ENCODE measurements around the gene TTLL10.

TTLL10 gene

DNA sequence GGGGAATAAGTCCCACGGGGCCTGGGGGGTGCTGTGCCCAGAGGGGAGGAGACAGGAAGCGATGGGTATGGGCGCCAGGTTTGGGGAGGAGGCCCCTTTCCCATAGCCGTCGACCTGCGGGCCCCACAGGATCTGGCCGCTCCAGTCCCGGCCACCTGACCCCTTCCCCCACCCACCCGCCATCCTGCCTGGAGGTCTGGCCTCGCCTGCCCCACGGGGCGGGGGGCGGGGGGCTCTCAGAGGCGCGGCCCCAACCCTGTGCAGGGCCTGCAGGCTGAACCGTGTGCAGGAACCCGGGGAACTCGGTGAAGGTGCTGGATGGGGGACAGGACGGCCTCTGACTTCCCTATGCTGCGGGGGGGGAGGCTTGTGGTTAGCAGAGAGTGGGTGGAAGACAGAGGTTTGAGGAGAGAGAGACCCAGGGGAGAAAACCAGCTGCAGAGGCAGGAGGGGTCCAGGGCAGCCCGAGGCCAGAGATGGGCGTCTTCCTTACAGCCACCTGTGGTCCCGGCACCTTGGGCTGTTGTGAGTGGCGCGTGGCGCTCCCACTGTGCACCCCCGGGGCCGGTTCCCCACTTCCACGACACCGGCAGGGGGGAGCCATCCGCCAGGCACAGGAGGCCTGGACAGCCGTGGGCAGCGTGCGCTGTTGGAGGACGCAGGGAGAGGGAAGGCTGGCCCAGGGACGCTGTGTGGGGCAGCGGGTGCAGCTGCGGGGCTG lies 35.2 kb downstream of the TTLL10 start:
- DNase-seq: no peak

DNA sequence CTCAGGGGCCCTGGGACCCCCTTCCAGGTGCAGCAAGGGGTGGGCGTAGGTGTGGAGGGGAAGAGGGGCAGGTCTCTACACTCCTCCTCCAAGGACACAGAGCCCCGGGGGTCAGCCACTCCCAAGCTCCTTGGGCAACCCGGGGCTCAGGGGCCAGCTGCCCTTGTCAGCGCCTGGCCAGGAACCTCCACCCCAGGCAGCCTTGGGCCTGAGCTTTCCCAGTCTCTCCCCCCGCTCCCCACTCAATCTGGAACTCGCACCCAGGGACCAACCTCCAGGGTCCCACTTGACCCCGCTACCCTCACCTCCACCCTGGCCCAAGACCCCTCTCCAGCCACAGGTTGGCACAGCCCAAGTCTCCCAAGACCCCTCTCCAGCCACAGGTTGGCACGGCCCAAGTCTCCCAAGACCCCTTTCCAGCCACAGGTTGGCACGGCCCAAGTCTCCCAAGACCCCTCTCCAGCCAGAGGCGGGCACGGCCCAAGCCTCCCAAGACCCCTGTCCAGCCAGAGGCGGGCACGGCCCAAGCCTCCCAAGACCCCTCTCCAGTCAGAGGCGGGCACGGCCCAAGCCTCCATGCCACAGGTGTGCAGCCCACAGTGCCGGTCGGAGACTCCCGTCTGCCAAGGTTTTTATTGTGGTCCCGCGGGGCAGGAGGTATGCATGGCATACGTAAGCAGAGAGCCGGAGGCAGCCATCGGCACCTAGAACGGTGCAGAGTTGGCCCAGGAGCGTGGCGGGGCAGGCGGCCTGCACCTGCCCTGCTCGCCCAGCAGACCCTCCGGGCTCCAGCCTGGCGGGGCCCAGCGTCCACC lies 37.3 kb downstream of the TTLL10 start:
- no peak for DNase-seq

DNA sequence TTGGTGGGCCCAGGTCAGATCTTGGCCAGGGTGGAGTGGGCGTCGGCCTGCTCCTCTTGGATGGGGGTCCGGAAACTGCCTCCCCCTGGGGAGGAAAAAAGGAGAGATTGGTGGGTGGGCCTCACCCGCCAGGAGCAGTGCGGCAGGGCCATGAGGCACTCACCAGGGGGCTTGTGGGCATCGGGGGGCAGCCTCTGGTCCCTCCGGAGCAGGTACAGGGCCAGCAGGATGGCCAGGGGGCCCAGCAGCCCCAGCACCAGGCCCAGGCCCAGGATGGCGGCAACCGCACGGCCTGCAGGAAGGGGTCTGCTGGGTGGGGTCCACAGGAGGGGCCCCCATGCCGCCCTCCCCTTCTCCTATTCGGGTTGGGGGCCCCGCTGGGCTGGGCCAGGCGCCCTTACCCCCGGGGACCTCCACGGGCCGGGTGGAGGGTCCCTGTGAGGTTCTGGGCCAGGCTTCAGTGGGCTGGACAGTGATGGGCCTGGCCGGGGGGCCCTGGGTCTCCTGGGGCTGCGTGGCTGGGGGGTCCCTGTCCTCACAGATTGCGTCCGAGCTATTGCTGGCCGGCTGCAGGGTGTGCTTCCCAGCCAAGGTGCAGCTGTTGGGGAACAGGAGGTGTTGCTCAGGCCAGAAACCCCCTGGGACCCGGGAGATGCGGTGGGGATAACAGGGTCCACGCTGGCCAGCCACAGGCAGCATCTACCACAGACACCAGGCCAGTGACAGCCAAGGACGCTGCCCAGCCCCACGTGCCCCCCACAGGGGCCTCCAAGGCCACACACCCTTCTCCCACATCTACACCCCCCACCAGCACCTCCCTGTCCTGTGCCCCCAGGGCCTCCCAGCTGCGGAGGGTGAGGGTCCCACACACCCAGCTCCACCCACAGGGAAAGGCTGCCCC lies 38.1 kb downstream of the TTLL10 start:
- DNase-seq: no peak

DNA sequence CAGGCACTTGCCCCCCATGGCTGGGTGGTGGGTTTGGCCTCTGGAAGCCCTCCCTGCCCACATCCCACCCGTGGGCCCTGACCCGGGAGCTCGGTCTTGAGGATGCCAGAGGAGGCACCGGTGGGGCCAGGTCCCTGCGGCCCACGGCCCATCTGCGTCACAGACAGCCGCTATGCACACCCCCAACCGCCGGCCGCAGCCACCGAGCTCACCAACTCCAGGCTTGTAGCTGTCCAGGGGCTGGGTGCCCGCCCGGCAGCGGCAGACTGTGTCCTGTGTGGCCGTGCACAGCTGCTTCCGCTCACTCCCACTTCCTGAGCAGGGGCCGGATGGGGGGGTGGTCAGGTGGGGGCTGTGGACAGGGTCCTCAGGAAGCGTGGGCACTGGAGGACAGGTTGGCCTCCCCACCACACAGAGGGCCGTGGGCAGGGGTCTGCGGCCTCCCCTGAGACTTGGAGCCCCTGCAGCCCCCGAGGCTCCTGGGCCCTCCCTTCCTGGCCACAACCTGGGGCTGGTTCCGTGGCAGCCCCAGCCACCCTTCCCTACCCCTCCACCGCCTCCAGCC lies 39.2 kb downstream of the TTLL10 start:
- no peak for DNase-seq

DNA sequence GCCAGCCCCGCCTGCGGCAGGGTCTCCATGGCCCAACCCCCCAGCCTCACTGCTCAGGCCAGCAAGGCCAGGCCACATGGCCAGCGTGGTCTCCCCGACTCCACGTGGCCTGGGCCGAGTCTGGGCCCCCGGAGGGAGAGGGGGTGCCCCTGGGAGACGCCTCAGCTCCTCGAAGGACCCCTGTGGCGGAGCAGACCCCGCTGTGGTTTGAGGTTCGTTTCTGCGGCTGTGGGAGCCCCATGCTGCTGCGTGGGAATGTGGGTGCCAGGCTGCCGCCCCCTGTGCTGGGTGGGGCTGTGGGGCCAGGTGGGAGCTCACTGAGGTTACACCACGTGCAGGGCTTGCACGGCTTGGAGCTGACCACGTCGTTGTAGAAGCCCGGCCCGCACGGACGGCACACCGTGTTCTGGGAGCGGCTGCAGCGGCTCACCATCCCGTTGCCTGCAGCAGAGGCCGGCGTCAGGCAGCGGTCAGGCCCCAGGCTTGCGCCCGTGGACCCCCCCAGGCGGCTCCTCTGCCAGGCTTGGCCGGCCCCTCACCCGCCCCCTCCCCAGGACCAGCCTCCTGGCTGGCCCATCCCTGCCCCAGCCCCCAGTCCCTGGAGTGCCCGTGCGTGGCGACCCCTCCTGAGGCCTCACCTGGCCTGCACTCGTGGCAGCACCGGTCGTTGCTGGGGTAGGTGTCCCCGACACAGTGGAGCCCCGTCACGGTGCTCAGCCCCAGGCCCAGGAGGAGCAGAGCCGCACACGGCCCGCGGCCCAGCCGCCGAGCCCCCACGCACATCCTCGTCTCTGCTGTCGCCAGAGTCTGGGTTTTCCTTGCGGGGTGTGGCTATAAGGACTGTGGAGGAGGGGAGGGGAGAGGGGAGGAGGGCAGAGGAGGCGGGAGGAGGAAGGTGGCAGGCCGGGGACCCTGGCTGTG lies 39.9 kb downstream of the TTLL10 start, which contains the start of gene TNFRSF4:
Gene TNFRSF4, minus strand, starts transcription at position 809 of the 921 bp plus-strand sequence. Its CDS starts 26 bp downstream, at position 783.
- no peak for DNase-seq

DNA sequence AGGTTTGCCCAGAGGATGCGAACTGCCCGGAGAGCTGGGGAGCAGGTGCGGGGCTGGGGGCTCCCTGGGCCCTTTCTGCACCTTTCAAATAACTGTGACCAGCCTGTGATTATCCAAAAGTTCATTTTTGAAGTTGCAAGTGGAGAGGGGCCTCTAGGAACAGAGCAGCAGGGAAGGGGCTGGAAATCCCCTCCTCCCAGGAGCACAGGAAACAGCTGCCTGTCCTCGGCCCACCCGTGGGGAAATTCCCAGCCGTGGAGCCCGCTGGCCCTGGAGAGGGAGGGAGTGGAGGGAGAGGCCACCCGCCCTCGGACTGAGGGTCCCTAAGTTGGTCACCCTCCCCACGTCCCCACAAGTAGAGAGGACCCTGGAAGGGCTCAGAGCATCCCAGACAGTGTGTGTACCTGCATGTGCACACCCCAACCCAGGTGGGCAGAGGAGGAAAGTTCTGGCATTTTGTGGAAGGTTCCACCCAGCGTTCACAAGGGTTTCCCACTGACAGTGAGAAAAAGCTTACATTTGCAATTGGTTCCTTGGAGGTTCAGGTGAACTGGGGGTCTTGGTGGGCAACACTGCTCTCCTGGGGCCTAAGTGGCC lies 41.5 kb downstream of the TTLL10 start:
- no peak for DNase-seq

DNA sequence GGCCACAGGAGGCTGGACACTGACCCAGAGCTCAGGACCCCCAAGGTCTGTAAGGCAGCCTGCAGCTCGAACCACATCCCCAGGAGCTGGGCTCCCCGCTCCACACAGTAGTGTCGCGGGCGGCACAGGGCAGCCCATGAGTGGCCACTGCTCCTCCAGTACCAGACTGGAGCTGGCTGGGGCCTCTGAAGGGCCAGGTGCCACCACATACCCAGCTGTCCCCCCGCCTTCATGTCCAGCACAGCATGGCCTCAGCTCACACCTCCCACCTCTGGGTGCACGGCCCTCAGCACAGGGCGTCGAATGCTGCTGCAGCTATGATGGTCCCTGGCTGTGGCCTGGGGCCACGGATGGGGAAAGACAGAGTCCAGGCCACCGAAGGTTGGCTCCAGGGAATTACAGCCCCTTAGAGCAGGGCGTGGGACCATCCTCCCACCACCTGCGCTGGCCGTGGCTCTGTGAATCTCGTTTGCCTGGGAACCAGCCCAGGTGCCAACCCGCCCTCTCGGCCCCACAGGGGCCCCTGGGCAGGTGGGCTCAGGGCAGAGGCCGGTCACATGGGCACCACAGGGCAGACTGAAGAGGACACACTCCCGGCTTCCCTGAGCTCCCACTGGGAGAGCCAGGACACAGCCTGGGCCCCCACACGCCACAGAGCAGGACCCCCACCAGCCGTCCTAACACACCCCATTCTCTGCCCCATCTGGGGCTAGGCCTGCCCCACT lies 42.4 kb downstream of the TTLL10 start:
- DNase-seq: no peak

DNA sequence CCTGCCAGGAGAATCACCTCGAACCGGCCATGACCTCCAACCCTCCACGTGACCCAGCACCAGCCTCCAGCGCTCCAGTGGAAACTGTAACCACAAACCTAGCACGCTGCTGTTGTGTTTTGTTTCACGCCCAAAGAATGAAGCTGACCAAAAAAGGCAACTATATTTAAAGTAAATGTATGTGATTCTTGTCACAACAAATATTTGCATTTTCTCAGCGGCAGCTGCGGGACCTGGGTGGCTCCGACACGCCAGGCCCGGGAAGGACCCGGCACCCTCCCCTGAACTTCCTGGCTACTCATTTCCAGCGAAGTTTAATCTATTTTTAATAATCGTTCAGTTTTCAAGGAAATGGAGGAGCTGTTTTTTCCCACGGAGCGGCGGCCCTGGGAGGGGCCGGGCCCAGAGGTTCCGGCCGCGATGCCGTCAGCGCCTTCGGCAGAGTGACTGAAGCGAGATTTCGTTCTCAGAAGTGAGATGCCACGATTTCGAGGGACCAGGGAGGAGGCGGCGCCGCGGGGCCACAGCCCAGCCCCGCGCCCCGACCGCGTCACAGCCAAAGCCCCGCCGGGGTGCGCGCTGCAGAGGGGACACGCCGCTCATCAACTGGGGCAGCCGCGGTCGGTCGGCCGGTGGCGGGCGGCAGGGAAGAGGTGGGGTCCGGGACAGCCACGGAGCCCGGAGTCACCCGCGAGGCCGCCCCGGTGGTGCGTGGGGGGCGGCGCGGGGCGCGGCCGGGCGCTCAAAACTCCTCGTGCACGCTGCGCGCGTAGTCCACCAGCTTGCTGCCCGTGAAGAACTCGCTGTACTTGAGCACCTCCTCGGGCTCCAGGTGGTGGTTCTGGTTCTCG lies 43.3 kb downstream of the TTLL10 start:
- no peak for DNase-seq

DNA sequence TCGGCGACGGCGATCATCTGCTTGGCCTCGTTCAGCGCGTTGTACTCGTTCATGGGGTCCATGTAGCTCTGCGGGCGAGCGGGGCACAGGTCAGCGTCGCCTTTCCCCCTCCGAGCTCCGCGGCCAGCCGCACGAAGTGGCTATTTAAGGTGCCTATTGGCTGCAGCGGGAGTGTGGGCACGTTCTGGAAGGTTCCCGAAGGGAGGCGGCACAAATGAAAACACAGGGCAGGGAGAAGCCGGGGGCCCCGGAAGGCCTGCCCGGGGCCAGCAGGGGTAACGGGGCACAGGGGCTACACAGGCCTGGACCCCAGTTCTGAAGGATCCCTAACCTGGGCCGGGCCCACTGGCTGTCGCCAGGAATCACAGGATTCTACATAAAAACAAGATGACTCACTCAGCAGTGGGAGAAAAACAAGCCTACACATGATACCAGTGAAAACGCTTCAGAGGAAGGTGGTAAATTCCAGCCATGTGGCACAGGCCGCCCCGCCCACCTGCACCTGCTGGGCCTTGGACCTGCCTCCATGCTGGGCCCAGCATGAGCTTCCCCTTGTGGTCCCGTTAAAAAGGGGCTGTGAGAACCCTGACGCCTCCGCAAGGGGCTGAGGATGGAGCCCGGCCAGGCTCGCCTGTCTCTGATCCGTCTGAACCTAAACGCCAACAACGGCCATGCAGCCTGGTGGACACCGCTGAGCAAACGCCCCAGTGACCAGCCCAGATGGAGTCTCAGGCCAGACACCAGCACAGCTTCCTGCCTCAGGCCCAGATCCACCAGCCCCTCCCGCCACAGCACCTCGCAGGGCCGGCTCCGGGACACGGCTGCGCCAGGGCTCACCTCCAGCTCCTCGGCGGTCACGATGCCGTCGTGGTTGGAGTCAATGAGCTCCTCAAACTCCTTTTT lies 44.2 kb downstream of the TTLL10 start:
- DNase-seq: no peak

DNA sequence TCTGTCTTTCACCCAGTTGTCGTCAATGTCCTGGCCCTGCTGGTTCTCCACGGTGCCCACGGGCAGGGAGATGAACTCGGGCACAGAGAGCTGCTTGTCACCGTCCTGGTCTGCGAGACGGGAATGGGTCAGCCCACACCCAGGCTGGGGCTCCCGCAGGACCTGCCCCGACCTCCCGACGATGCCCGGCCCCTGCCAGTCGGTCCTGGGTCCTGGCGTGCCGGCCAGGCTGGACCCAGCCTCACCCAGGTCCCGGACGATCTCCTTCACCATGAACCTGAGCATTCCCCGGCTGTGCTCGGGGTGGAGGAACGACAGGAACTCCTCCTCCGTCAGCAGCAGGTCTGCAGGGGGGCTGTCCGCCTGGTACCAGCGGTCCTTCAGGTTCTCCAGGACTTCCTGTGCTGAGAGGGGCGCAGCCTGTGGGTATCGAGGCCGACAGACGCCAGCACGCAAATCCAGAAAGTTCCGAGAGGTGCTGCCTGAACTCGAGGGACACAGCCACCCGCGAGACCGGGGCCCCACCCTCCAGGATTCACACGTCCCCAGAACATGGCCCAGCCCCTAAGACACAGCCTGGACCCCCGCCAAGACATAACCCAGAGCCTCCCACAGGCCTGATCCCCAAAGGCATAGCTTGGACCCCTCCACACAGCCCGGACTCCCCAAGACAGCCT lies 45.0 kb downstream of the TTLL10 start:
- no peak for DNase-seq

DNA sequence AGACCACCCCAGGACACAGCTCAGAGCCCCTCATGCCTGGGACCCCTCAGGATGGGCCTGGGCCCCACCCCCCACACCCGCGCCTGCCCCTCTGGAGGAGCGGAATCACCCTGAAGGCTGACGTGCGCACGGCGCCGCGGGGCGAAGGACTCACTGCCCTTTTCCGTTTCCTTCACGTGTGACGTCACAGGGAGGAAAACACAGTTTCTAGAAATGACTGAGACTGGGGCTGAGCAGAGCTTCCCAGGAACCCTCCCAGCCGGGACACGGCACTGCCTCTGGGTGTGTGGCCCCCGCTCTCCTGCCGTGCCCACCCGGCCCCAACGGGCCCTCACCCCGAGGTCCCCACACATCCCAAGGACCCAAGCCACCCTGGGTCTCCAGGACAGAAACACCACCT lies 45.7 kb downstream of the TTLL10 start:
- DNase-seq: no peak

DNA sequence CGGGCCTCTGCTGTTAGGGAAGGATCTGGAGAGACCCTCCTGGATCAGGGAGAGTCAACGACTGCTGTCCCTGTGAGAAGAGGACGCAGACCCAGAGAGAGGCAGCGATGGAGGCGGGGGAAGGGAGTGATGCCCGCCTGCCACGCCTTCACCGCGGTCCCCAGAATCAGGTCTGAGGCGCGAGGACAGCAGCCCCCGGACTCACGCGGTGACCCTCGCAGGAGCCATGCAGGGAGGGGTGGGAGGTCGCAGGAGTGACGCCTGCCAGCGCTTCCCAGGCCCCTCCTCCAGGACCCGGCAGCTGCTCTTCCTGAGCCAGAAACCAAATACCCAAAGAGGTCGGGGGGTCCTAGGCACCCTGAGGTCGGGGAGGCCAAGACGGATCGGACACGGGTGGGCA lies 46.5 kb downstream of the TTLL10 start:
- no peak for DNase-seq

DNA sequence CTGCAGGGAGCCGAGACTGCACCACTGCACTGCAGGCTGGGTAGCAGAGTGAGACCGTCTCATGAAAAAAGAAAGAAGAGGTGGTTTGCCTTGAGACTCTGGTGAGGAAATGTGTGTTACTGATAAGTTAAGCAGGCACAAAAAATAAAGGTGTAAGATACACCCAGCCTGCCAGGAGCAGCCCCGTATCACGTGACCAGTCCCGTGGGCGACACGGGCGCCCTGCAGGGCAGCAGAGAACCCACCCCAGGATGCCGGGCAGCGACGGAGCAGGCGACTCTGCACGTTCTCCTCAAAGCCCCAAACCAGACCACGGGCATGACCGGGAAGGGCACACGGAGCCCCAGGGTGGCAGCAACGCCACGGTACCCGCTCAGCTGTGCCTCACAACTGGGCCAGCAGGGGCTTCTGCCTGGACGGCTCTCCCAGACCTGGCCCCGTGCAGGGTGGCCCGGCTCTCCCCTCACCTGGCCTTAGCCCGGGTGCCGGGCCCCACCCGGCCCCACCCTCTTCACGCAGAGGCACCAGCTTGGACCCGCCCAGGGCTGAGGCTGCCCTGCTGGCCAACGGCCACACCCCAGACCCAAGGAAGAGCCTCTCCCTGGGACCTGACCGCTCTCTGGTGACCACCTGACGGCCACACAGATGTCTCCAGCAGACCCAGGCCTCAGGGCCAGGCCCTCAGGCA lies 48.4 kb downstream of the TTLL10 start:
- DNase-seq: no peak

DNA sequence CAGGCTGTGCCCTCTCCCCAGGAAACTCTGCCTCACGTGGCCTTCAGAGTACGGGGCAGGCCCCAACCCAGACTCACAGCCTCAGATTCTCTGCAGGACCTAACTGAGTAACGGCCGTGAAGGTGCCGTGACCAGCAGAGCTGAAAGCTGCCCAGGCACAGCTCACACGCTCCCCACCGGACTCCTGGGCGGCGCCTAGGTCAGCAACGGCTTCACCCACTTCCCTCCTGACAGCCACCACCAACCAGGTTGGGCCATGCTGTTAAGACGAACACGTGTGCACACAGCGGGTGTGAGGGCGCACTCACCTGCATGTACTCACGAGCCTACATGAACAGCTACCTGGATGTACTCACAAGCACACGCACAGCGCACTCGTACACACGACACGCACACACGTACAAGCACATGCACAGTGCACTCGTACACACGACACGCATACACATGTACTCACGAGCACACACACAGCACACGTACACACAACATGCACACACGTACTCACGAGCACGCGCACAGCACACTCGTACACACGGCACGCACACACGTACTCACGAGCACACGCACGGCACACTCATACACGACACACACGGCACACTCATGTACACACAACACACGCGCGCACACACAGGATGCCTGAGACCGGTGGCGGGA lies 49.0 kb downstream of the TTLL10 start:
- DNase-seq: no peak

DNA sequence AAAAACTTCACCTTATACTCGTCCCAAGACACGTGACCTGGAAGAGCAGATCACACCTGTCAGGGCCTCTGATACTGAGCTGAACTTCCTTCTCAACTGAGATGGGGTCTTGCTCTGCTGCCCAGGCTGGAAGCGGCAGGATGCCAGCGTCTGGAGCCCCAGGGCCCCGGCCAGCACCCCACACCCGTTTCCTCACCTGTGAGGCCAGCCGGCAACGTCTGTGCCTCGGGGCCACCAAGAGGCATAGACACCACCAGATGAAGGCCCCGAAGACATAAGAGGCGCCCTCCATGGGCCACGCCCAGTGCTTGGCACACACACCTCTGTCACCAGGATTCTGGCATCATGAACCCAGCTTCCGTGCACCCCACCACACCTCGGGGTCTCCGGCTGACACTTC lies 49.6 kb downstream of the TTLL10 start:
- DNase-seq: no peak

DNA sequence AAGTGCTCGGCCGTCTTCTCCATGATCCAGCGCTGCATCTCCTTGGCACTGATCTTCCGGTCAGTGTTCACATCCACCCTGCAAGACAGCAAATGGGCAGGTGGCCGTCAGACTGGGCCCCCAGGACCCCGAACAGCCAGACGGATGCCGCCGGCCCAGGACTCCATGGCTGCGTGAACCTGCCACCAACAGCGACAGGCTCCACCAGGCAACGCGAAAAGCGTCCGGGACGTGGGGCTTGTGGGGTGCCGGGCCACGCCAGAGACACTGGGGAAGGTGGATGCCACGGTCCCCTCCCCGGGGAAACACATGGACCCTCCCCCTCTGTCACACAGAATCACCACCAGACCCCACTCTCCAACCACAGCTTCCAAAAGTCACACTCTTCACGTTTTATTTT lies 50.2 kb downstream of the TTLL10 start:
- no peak for DNase-seq
